ENCODE results near the gene HLA-DOA.

- TF ChIP-seq GLIS3 (CRISPR knock-in tag; IDR thresholded peaks at IDR 0.05) (no peak), ZFP30 (CRISPR knock-in tag; IDR thresholded peaks at IDR 0.05) (no peak), OSR1 (CRISPR knock-in tag; IDR thresholded peaks at IDR 0.05) (no peak), ESRRG (CRISPR knock-in tag; IDR thresholded peaks at IDR 0.05) (no peak), ISL1 (CRISPR knock-in tag; IDR thresholded peaks at IDR 0.05) (no peak), RARB (CRISPR knock-in tag; IDR thresholded peaks at IDR 0.05) (no peak), CSDC2 (CRISPR knock-in tag; IDR thresholded peaks at IDR 0.05) (no peak)
These were observed 48.8 kb downstream of the HLA-DOA start for GRCh38 chr6:32960563-32960962.

Measured in SK-N-SH treated with all-trans-retinoic acid at 6 μM for 48 hours (cell line).